Panc1 (cell line): ENCODE measurements around the gene ASCC1.

Experiments
- POLR2AphosphoS5 ChIP-seq: IDR thresholded peaks from 2 replicates; pipeline ENCODE4 v1.6.1; 2012; ENCODE audit warnings: mild to moderate bottlenecking, low read depth, low read length, moderate library complexity
- TCF7L2 ChIP-seq: IDR thresholded peaks from 2 replicates; pipeline ENCODE4 v1.6.1; 2011; ENCODE audit warnings: mild to moderate bottlenecking, low read depth, low read length, inconsistent platforms
- TF ChIP-seq, protein P1 (sequence below): fragments of 450-650 bp; IDR thresholded peaks from 2 replicates; pipeline ENCODE4 v1.5.1; 2017; ENCODE audit warnings: mild to moderate bottlenecking

DNA sequence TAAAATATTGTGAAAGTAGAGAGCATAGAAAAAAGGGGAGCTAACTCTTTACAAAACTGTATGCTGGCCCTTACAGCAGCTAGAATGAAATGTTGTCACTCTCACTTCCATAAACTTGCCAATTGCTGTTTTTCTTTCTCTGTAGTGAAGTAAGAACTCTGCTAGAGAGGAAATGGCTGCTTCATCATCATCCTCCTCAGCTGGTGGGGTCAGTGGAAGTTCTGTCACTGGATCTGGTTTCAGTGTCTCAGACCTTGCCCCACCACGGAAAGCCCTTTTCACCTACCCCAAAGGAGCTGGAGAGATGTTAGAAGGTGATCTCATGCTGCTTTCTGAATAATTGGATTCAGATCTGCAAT lies 7.6 kb upstream of the ASCC1 start:
- TF ChIP-seq, protein P1, sequence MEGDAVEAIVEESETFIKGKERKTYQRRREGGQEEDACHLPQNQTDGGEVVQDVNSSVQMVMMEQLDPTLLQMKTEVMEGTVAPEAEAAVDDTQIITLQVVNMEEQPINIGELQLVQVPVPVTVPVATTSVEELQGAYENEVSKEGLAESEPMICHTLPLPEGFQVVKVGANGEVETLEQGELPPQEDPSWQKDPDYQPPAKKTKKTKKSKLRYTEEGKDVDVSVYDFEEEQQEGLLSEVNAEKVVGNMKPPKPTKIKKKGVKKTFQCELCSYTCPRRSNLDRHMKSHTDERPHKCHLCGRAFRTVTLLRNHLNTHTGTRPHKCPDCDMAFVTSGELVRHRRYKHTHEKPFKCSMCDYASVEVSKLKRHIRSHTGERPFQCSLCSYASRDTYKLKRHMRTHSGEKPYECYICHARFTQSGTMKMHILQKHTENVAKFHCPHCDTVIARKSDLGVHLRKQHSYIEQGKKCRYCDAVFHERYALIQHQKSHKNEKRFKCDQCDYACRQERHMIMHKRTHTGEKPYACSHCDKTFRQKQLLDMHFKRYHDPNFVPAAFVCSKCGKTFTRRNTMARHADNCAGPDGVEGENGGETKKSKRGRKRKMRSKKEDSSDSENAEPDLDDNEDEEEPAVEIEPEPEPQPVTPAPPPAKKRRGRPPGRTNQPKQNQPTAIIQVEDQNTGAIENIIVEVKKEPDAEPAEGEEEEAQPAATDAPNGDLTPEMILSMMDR: no peak
- TF ChIP-seq TCF7L2: no peak
- no peak for TF ChIP-seq POLR2AphosphoS5
